HCT116 (cell line): ENCODE measurements around the gene CALML6. TPM values are rescaled to one million over a fixed set of nuclear protein-coding genes. Genes with fewer than 3 reads are reported as not detected.

Experiments used
- ATAC-seq: fragments of 200-7000 bp; cut with Tn5 transposase; 2 replicates; pipeline ENCODE4 v1.9.1; 2020; ENCODE audit warnings: mild to moderate bottlenecking, moderate library complexity
- BruUV-seq: library from RNA; stranded (reverse); fragments of 400-500 nt; replicated peaks from 2 replicates; lab custom pipeline; 2021; lab: Mats Ljungman, UMichigan
- CTCF ChIA-PET: fragments of 300-600 bp; sonication (Branson Sonifier 250); formaldehyde crosslinking; loops from one replicate; lab custom pipeline; 2021; ENCODE audit warnings: antibody characterized with exemption; lab: Charles Lee
- POLR2A ChIA-PET: fragments of 300-600, 350-600 bp; sonication (Branson Sonifier 250); formaldehyde crosslinking; loops from one replicate; lab custom pipeline; 2021; ENCODE audit warnings: antibody characterized with exemption; lab: Charles Lee
- RAD21 ChIA-PET, 2 experiments: fragments of 300-600 bp; sonication (Branson Sonifier 250); formaldehyde crosslinking; loops; one replicate each; lab custom pipeline; 2023; ENCODE audit warnings: low total read pairs in 2 of 2; ENCODE audit not compliant: uncharacterized antibody in 2 of 2, unreplicated experiment in 2 of 2, low non-redundant PET in 1 of 2; lab: Charles Lee
- DNase-seq: peaks from one replicate; pipeline ENCODE4 v3.0.0-alpha.2; 2010; ENCODE audit warnings: low read depth, low spot score
- H2AFZ ChIP-seq: fragments of 200-600 bp; shearing (Covaris generic), sonication (generic); 2 replicates; pipeline ENCODE4 v1.6.1; 2017; ENCODE audit warnings: low read depth, mixed run types, mixed read lengths, antibody characterized with exemption, low read length; ENCODE audit not compliant: poor library complexity, severe bottlenecking
- H3K27ac ChIP-seq: 2 replicates; pipeline ENCODE4 v1.5.1; 2012; ENCODE audit warnings: low read depth, low read length
- H3K27me3 ChIP-seq: fragments of 200-600 bp; sonication (generic); 2 replicates; pipeline ENCODE4 v1.6.1; 2016; ENCODE audit warnings: mixed run types, low read length, mixed read lengths; ENCODE audit not compliant: insufficient read depth
- H3K36me3 ChIP-seq, 2 experiments: fragments of 200-500 bp in 1 of 2; fragments of 200-600 bp in 1 of 2; sonication (Bioruptor generic) in 1 of 2; sonication (generic) in 1 of 2; 2 replicates each; pipeline versions ENCODE4 v1.5.1 to v1.6.1; 2014 to 2016; ENCODE audit warnings: low read length in 2 of 2, inconsistent platforms in 1 of 2, mixed read lengths in 1 of 2, mixed run types in 1 of 2; ENCODE audit not compliant: insufficient read depth in 2 of 2, control insufficient read depth in 1 of 2
- H3K4me1 ChIP-seq, 2 experiments: fragments of 200-600 bp in 1 of 2; sonication (generic) in 1 of 2; 2 replicates each; pipeline versions ENCODE4 v1.5.1 to v1.6.1; 2012 to 2017; ENCODE audit warnings: low read length in 2 of 2, inconsistent platforms in 1 of 2, mild to moderate bottlenecking in 1 of 2, mixed read lengths in 1 of 2, mixed run types in 1 of 2, moderate library complexity in 1 of 2; ENCODE audit not compliant: insufficient read depth in 2 of 2, control insufficient read depth in 1 of 2
- H3K4me2 ChIP-seq: fragments of 200-600 bp; sonication (generic); 2 replicates; pipeline ENCODE4 v1.6.1; 2017; ENCODE audit warnings: mixed run types, low read length, mixed read lengths
- H3K4me3 ChIP-seq, 2 experiments: fragments of 200-600 bp in 1 of 2; sonication (generic) in 1 of 2; replicated peaks in 1 of 2; 2 replicates each; pipeline ENCODE4 v1.5.1; 2011 to 2016; ENCODE audit warnings: low read length in 2 of 2, control low read depth in 1 of 2, low read depth in 1 of 2, mild to moderate bottlenecking in 1 of 2, mixed read lengths in 1 of 2, mixed run types in 1 of 2
- H3K79me2 ChIP-seq: fragments of 200-600 bp; sonication (generic); 2 replicates; pipeline ENCODE4 v1.6.1; 2017; ENCODE audit warnings: mild to moderate bottlenecking, mixed run types, low read length, moderate library complexity, mixed read lengths; ENCODE audit not compliant: insufficient read depth
- H3K9ac ChIP-seq: fragments of 200-600 bp; sonication (generic); 2 replicates; pipeline ENCODE4 v1.6.1; 2016; ENCODE audit warnings: low read length, mixed read lengths
- H3K9me2 ChIP-seq: fragments of 200-600 bp; sonication (generic), shearing (Covaris generic); 2 replicates; pipeline ENCODE4 v1.6.1; 2017; ENCODE audit warnings: mixed run types, mild to moderate bottlenecking, moderate library complexity; ENCODE audit not compliant: insufficient read depth
- H3K9me3 ChIP-seq, 2 experiments: fragments of 200-500 bp in 1 of 2; fragments of 200-600 bp in 1 of 2; sonication (Bioruptor generic) in 1 of 2; sonication (generic) in 1 of 2; 2 replicates each; pipeline ENCODE4 v1.6.1; 2014 to 2017; ENCODE audit warnings: low read length in 2 of 2, mixed read lengths in 2 of 2, inconsistent platforms in 1 of 2, low read depth in 1 of 2, mild to moderate bottlenecking in 1 of 2, mixed run types in 1 of 2, moderate library complexity in 1 of 2; ENCODE audit not compliant: control insufficient read depth in 1 of 2, insufficient read depth in 1 of 2
- H4K20me1 ChIP-seq: fragments of 200-600 bp; sonication (generic), shearing (Covaris generic); 2 replicates; pipeline ENCODE4 v1.6.1; 2017; ENCODE audit warnings: mixed run types, mild to moderate bottlenecking, moderate library complexity; ENCODE audit not compliant: insufficient read depth
- ATF3 ChIP-seq: IDR thresholded peaks from 2 replicates; pipeline ENCODE4 v1.6.1; 2012
- CBX3 ChIP-seq: IDR thresholded peaks from 2 replicates; pipeline ENCODE4 v1.6.1; 2012; ENCODE audit warnings: low read depth
- CEBPB ChIP-seq: IDR thresholded peaks from 2 replicates; pipeline ENCODE4 v1.6.1; 2012; ENCODE audit warnings: low read depth
- EZH2 ChIP-seq: fragments of 200-600 bp; sonication (generic); IDR thresholded peaks from 2 replicates; pipeline ENCODE4 v1.6.1; 2017; ENCODE audit warnings: antibody characterized with exemption, mixed run types
- EZH2phosphoT487 ChIP-seq: fragments of 200-600 bp; IDR thresholded peaks from 2 replicates; pipeline ENCODE4 v1.6.1; 2018; ENCODE audit warnings: antibody characterized with exemption, borderline replicate concordance
- POLR2A ChIP-seq: IDR thresholded peaks from 2 replicates; pipeline ENCODE4 v1.7.0; 2011; ENCODE audit warnings: borderline replicate concordance; ENCODE audit not compliant: insufficient read depth, insufficient read length; ENCODE audit errors: extremely low read depth
- SIN3A ChIP-seq: IDR thresholded peaks from 2 replicates; pipeline ENCODE4 v1.6.1; 2012; ENCODE audit warnings: low read depth
- YY1 ChIP-seq: IDR thresholded peaks from 2 replicates; pipeline ENCODE4 v1.6.1; 2011; ENCODE audit warnings: low read length, low read depth, moderate library complexity, mild to moderate bottlenecking; ENCODE audit not compliant: insufficient replicate concordance; ENCODE audit errors: extremely low read depth
- intact Hi-C: fragments of 100-400 bp; cut with micrococcal nuclease; formaldehyde crosslinking; loops from 2 replicates; pipeline ENCODE4 v1.10.0; 2022
- total RNA-seq: library from RNA; stranded (reverse); gene quantifications from one replicate; pipeline ENCODE4 v1.2.1, GENCODE V29; 2021; ENCODE audit not compliant: unreplicated experiment

The CALML6 gene
- total RNA-seq, 1 experiment from 2014 or later = 2.3 TPM

GRCh38 chr1:1877865-1878436 lies 37.1 kb upstream of the CALML6 start:
- ATAC-seq (no peak), DNase-seq (no peak)
- H3K9ac ChIP-seq = no peak overlapping the region
- peaks cover 2 to 22% of the 10 kb centered on the region in 2 experiments; a peak in 2 of 4 replicates for H3K36me3 ChIP-seq
- H3K4me2 ChIP-seq = no peak overlapping the region
- no peaks in the 10 kb centered on the region for H3K9me2 ChIP-seq
- no peak overlapping the region for H3K4me3 ChIP-seq
- H3K27ac ChIP-seq = no peak overlapping the region
- no TSS peak for BruUV-seq
- H2AFZ ChIP-seq = no peak overlapping the region
- no peaks in the 10 kb centered on the region for H3K4me1 ChIP-seq
- intact Hi-C loops = no loop called here
- H3K9me3 ChIP-seq = no peaks in the 10 kb centered on the region
- RAD21 ChIA-PET = no interaction called here
- H3K79me2 ChIP-seq = peaks cover 99% of the 10 kb centered on the region
- H4K20me1 ChIP-seq = peaks cover 13% of the 10 kb centered on the region; the same call in 1 of the 2 replicates
- POLR2A ChIA-PET = interaction anchor here (1.5 kb wide), 1 partner anchor 10 kb away, joined by 5 read pairs; no protein-coding TSS in a partner anchor
- CTCF ChIA-PET = no interaction called here
- no peaks in the 10 kb centered on the region for H3K27me3 ChIP-seq
- no peak for TF ChIP-seq ATF3

GRCh38 chr1:1879942-1880341 lies 35.1 kb upstream of the CALML6 start:
- RAD21 ChIA-PET = no interaction called here
- Histone ChIP-seq H4K20me1 (peaks cover 8% of the 10 kb centered on the region), H3K9me3 (no peaks in the 10 kb centered on the region), H3K4me1 (no peaks in the 10 kb centered on the region), H3K27me3 (no peaks in the 10 kb centered on the region), H3K9ac (no peak overlapping the region), H3K36me3 (peaks cover 0 to 14% of the 10 kb centered on the region in 2 experiments; a peak in 2 of 4 replicates), H3K9me2 (no peaks in the 10 kb centered on the region), H3K27ac (no peak overlapping the region), H3K4me3 (no peak overlapping the region), H3K79me2 (peaks cover 99% of the 10 kb centered on the region), H2AFZ (no peak overlapping the region), H3K4me2 (no peak overlapping the region)
- DNase-seq (no peak), ATAC-seq (no peak)
- no peak for TF ChIP-seq YY1
- TF ChIP-seq CBX3 = no peak
- TF ChIP-seq POLR2A = no peak
- TF ChIP-seq CEBPB = no peak
- no peak for TF ChIP-seq EZH2phosphoT487
- no peak for TF ChIP-seq EZH2
- no peak for TF ChIP-seq SIN3A
- CTCF ChIA-PET = no interaction called here
- no TSS peak for BruUV-seq
- intact Hi-C loops = no loop called here
- POLR2A ChIA-PET = no interaction called here
